Measurements from ENCODE around the gene HTT. TPM values are rescaled to one million over a fixed set of nuclear protein-coding genes. Genes with fewer than 3 reads are reported as not detected.

The HTT gene
- total and polyA plus RNA-seq, 2 experiments from 2014 or later, result 11.4 to 38.6 TPM

- no peak overlapping the region for H3K27ac ChIP-seq
- H3K9me3 ChIP-seq (ENCODE audit: low read depth), result no peaks in the 10 kb centered on the region
- no peak overlapping the region for H3K4me3 ChIP-seq
- H3K4me1 ChIP-seq (ENCODE audit: low read depth), result no peaks in the 10 kb centered on the region
- peaks cover 40% of the 10 kb centered on the region for H3K36me3 ChIP-seq
- no peak for TF ChIP-seq CTCF (IDR thresholded peaks at IDR 0.05; ENCODE audit: low read depth, low read length)
- H3K27me3 ChIP-seq, result no peaks in the 10 kb centered on the region
- peak in 1 of 2 donors; percentile 45 for DNase-seq (ENCODE audit: low read depth in 1 of 2, low spot score in 1 of 2)
Measured at GRCh38 chr4:3207531-3208037, 133.1 kb downstream of the HTT start.

GRCh38 chr4:3208826-3209225 is 134.3 kb downstream of the HTT start:
- Histone ChIP-seq H3K36me3 (peaks cover 51% of the 10 kb centered on the region), H3K27me3 (no peaks in the 10 kb centered on the region), H3K4me3 (no peak overlapping the region), H3K27ac (no peak overlapping the region), H3K9me3 (ENCODE audit: low read depth) (no peaks in the 10 kb centered on the region), H3K4me1 (ENCODE audit: low read depth) (no peaks in the 10 kb centered on the region)
- no peak for TF ChIP-seq CTCF (IDR thresholded peaks at IDR 0.05; ENCODE audit: low read depth, low read length)
- DNase-seq (ENCODE audit: low read depth in 1 of 2, low spot score in 1 of 2), result no peak

GRCh38 chr4:3209551-3210325 is 135.3 kb downstream of the HTT start:
- no peak for DNase-seq (ENCODE audit: low read depth in 1 of 2, low spot score in 1 of 2)
- no peaks in the 10 kb centered on the region for H3K9me3 ChIP-seq (ENCODE audit: low read depth)
- no peaks in the 10 kb centered on the region for H3K4me1 ChIP-seq (ENCODE audit: low read depth)
- H3K36me3 ChIP-seq, result peaks cover 54% of the 10 kb centered on the region
- no peaks in the 10 kb centered on the region for H3K27me3 ChIP-seq
- H3K4me3 ChIP-seq, result no peak overlapping the region
- no peak for TF ChIP-seq CTCF (IDR thresholded peaks at IDR 0.05; ENCODE audit: low read depth, low read length)
- H3K27ac ChIP-seq, result no peak overlapping the region

- H3K27me3 ChIP-seq, result no peaks in the 10 kb centered on the region
- no peak overlapping the region for H3K4me3 ChIP-seq
- peaks cover 60% of the 10 kb centered on the region for H3K36me3 ChIP-seq
- DNase-seq (ENCODE audit: low read depth in 1 of 2, low spot score in 1 of 2), result no peak
- no peaks in the 10 kb centered on the region for H3K9me3 ChIP-seq (ENCODE audit: low read depth)
- H3K27ac ChIP-seq, result no peak overlapping the region
- TF ChIP-seq CTCF (IDR thresholded peaks at IDR 0.05; ENCODE audit: low read depth, low read length), result no peak
- H3K4me1 ChIP-seq (ENCODE audit: low read depth), result no peaks in the 10 kb centered on the region
Measured at GRCh38 chr4:3210467-3210866, 136.0 kb downstream of the HTT start.

GRCh38 chr4:3211866-3212265 is 137.4 kb downstream of the HTT start:
- no peak for DNase-seq (ENCODE audit: low read depth in 1 of 2, low spot score in 1 of 2)

More at GRCh38 chr4:3211866-3212265, 137.4 kb downstream of the HTT start:
- H3K4me1 ChIP-seq (ENCODE audit: low read depth), result no peaks in the 10 kb centered on the region
- no peaks in the 10 kb centered on the region for H3K27me3 ChIP-seq
- TF ChIP-seq CTCF (IDR thresholded peaks at IDR 0.05; ENCODE audit: low read depth, low read length), result no peak
- H3K9me3 ChIP-seq (ENCODE audit: low read depth), result no peaks in the 10 kb centered on the region
- peaks cover 64% of the 10 kb centered on the region for H3K36me3 ChIP-seq
- H3K27ac ChIP-seq, result no peak overlapping the region
- H3K4me3 ChIP-seq, result no peak overlapping the region
